Endometrial microvascular endothelial cells (primary cell): ENCODE data around the gene WDR70. TPM values are rescaled to one million over a fixed set of nuclear protein-coding genes. Genes with fewer than 3 reads are reported as not detected.
"Not testable (repeated sequence)": the region's sequence is repeated elsewhere in the genome, so short reads cannot be mapped to it uniquely, and the experiment has no call there.

Experiments
- in situ Hi-C: cut with HindIII; loops from 2 replicates; pipeline ENCODE4 v1.10.0; 2017; ENCODE audit warnings: low sequenced_read_pairs, low pct_unique_long_range_greater_than_20kb; ENCODE audit errors: inconsistent ontology term
- total RNA-seq: library from RNA; depleted of rRNA; stranded (reverse); fragments of >200 nt; gene quantifications from one replicate; pipeline ENCODE4 v1.2.3, GENCODE V29; 2015; ENCODE audit errors: inconsistent ontology term

WDR70 gene
- total RNA-seq, 1 donor from 2014 or later, result 19.3 TPM

GRCh38 chr5:37448941-37449340 is 69.8 kb downstream of the WDR70 start:
- in situ Hi-C loops, result no loop called here

- in situ Hi-C loops, result not testable (repeated sequence)
Measured at GRCh38 chr5:37451991-37452390, 72.9 kb downstream of the WDR70 start.

- in situ Hi-C loops, result not testable (repeated sequence)
Measured at GRCh38 chr5:37453252-37453651, 74.1 kb downstream of the WDR70 start.

- in situ Hi-C loops, result not testable (repeated sequence)
Measured at GRCh38 chr5:37454402-37455055, 75.4 kb downstream of the WDR70 start.

- in situ Hi-C loops, result not testable (repeated sequence)
Measured at GRCh38 chr5:37463191-37464051, 84.3 kb downstream of the WDR70 start.

- in situ Hi-C loops, result not testable (repeated sequence)
Measured at GRCh38 chr5:37464581-37464980, 85.5 kb downstream of the WDR70 start.

- in situ Hi-C loops, result not testable (repeated sequence)
Measured at GRCh38 chr5:37469383-37469782, 90.3 kb downstream of the WDR70 start.

GRCh38 chr5:37471666-37472197 is 92.6 kb downstream of the WDR70 start:
- in situ Hi-C loops, result no loop called here

- in situ Hi-C loops, result no loop called here
Measured at GRCh38 chr5:37477426-37477825, 98.3 kb downstream of the WDR70 start.

- in situ Hi-C loops, result no loop called here
Measured at GRCh38 chr5:37478121-37478894, 99.2 kb downstream of the WDR70 start.

GRCh38 chr5:37481395-37481794 is 102.3 kb downstream of the WDR70 start:
- in situ Hi-C loops, result not testable (repeated sequence)

- in situ Hi-C loops, result no loop called here
Measured at GRCh38 chr5:37490120-37490810, 111.1 kb downstream of the WDR70 start.

- in situ Hi-C loops, result no loop called here
Measured at GRCh38 chr5:37490931-37491330, 111.8 kb downstream of the WDR70 start.

- in situ Hi-C loops, result no loop called here
Measured at GRCh38 chr5:37492778-37493555, 113.8 kb downstream of the WDR70 start.

GRCh38 chr5:37494756-37495155 is 115.6 kb downstream of the WDR70 start:
- in situ Hi-C loops, result no loop called here

GRCh38 chr5:37495210-37495609 is 116.1 kb downstream of the WDR70 start:
- in situ Hi-C loops, result no loop called here

GRCh38 chr5:37495668-37496347 is 116.7 kb downstream of the WDR70 start:
- in situ Hi-C loops, result no loop called here
